HepG2 (cell line): ENCODE measurements around the gene ABL2. TPM values are rescaled to one million over a fixed set of nuclear protein-coding genes. Genes with fewer than 3 reads are reported as not detected.

Experiments used
- ATF7 ChIP-seq, 2 experiments: fragments of 450-650 bp in 1 of 2; sonication (generic) in 1 of 2; formaldehyde crosslinking in 1 of 2; IDR thresholded peaks; 2 replicates each; pipeline versions ENCODE4 v1.4.0 to v1.6.1; 2016 to 2020; ENCODE audit warnings: antibody characterized with exemption in 1 of 2, mild to moderate bottlenecking in 1 of 2, missing genetic modification reagents in 1 of 2
- polyA plus RNA-seq, 8 experiments: library from polyadenylated mRNA; depleted of rRNA in 3 of 8; stranded (reverse) in 7 of 8; unstranded in 1 of 8; fragments of >200 nt; fragmentation: Illumina TruSeq in 4 of 8; extraction: Trizol in 4 of 8; gene quantifications; 2 replicates each; pipeline versions ENCODE4 v1.2.1 to v1.2.3, GENCODE V29; 2011 to 2016; ENCODE audit warnings: low read depth in 4 of 8, missing spikeins in 1 of 8, mixed read lengths in 1 of 8; ENCODE audit not compliant: insufficient read depth in 1 of 8
- small RNA-seq, 3 experiments: library from RNA; depleted of rRNA; stranded (forward); fragments of <200 nt; gene quantifications; one replicate each; pipeline ENCODE3, GENCODE V24; 2012; ENCODE audit warnings: low read depth in 2 of 3, low replicate concordance in 1 of 3; ENCODE audit not compliant: insufficient read length in 3 of 3, insufficient read depth in 2 of 3
- total RNA-seq, 5 experiments: library from RNA; depleted of rRNA; stranded (reverse); fragments of >200 nt; fragmentation: Illumina TruSeq; extraction: Trizol; gene quantifications; 2 replicates each; pipeline ENCODE4 v1.2.3, GENCODE V29; 2016; ENCODE audit warnings: low read depth in 1 of 5

Gene ABL2
- total and polyA plus RNA-seq, 2 of the 13 experiments (the other 11 are each of a cell fraction or from before 2014, with no cell fraction given) = 5.8 to 6.0 TPM

GRCh38 chr1:179052776-179053175 is 176.7 kb downstream of the ABL2 start (continued):
- no peak for TF ChIP-seq ATF7 (IDR thresholded peaks at IDR 0.05)
- no peak for TF ChIP-seq ATF7 (CRISPR knock-in tag; IDR thresholded peaks at IDR 0.05)
- TF ChIP-seq, all 625 proteins: peak for 0

Small RNAs within 50 kb of the gene (small RNA-seq; reads per million reads assigned to genes)
- 0 reads per million in 3 experiments for gene AL512326.2
- 0 reads per million in 3 experiments for gene AL512326.3
- gene EIF4A1P11 = 0 reads per million in 3 experiments
- gene RF00272 = 0 reads per million in 3 experiments

Other genes with a start within 250 kb of the ABL2 start
- gene FAM20B, start 203.8 kb downstream of the ABL2 start, total RNA-seq (2016; rRNA removed; fragmentation: Illumina TruSeq; extraction: Trizol) = 26.9 and 34.3 TPM in 2 replicates
- gene FAM20B, start 203.8 kb downstream of the ABL2 start, polyA plus RNA-seq (2011; rRNA removed) = 13.4 and 13.8 TPM in 2 replicates
- gene TOR3A, start 147.6 kb downstream of the ABL2 start, total RNA-seq (2016; rRNA removed; fragmentation: Illumina TruSeq; extraction: Trizol) = 21.2 and 28.4 TPM in 2 replicates
- 14.7 and 19.0 TPM in 2 replicates for gene TOR3A, start 147.6 kb downstream of the ABL2 start, polyA plus RNA-seq (2011; rRNA removed)
- 40.2 and 52.0 TPM in 2 replicates for gene SOAT1, start 64.1 kb upstream of the ABL2 start, total RNA-seq (2016; rRNA removed; fragmentation: Illumina TruSeq; extraction: Trizol)
- gene SOAT1, start 64.1 kb upstream of the ABL2 start, polyA plus RNA-seq (2011; rRNA removed) = 16.9 and 22.3 TPM in 2 replicates
- gene AXDND1, start 136.3 kb upstream of the ABL2 start, total RNA-seq (2016; rRNA removed; fragmentation: Illumina TruSeq; extraction: Trizol) = 0.14 and 0.40 TPM in 2 replicates
- gene AXDND1, start 136.3 kb upstream of the ABL2 start, polyA plus RNA-seq (2011; rRNA removed) = 0.15 and 0.46 TPM in 2 replicates